Large intestine (tissue), 12 donors: Measurements from ENCODE around the gene NDUFA13. TPM values are rescaled to one million over a fixed set of nuclear protein-coding genes. Genes with fewer than 3 reads are reported as not detected.
"Not testable (repeated sequence)": the region's sequence is repeated elsewhere in the genome, so short reads cannot be mapped to it uniquely, and the experiment has no call there.

Source experiments
- DNase-seq, 2 donors: peaks; one replicate each; pipeline versions ENCODE4 v3.0.0 to v3.0.0-alpha.2; 2013
- H3K27ac ChIP-seq: one replicate; pipeline ENCODE4 v1.5.1; 2013; ENCODE audit warnings: low read length
- H3K27me3 ChIP-seq: 2 replicates; pipeline ENCODE4 v1.6.1; 2013; ENCODE audit warnings: low read length; ENCODE audit not compliant: control insufficient read depth, insufficient read depth
- H3K36me3 ChIP-seq: 2 replicates; pipeline ENCODE4 v1.6.1; 2013; ENCODE audit warnings: low read length; ENCODE audit not compliant: control insufficient read depth, insufficient read depth
- H3K4me1 ChIP-seq: one replicate; pipeline ENCODE4 v1.6.1; 2013; ENCODE audit warnings: low read length; ENCODE audit not compliant: control insufficient read depth, insufficient read depth
- H3K4me3 ChIP-seq: one replicate; pipeline ENCODE4 v1.5.1; 2013; ENCODE audit warnings: low read length
- H3K9me3 ChIP-seq: one replicate; pipeline ENCODE4 v1.6.1; 2013; ENCODE audit warnings: mild to moderate bottlenecking, low read depth, low read length, moderate library complexity; ENCODE audit not compliant: control insufficient read depth
- WGBS: methylation state at CpG from one replicate; pipeline ENCODE4 v1.1.5; 2013; ENCODE audit warnings: low lambda C conversion rate; ENCODE audit not compliant: insufficient coverage; 5-methylcytosine and 5-hydroxymethylcytosine counted together
- long read RNA-seq, 11 donors: transcript quantifications; one replicate each; lab custom pipeline, GENCODE V29; 2026
- polyA plus RNA-seq: library from polyadenylated mRNA; unstranded; fragments of 120-200 nt; gene quantifications from one replicate; pipeline ENCODE4 v1.2.1, GENCODE V29; 2013

NDUFA13 gene
- polyA plus RNA-seq = 219 TPM
- long read RNA-seq, donor 1, transcript NDUFA13-204 (5 exons, 991 nt) = major isoform, 168 of 171 reads
- long read RNA-seq, donor 1, partial matches to known transcripts = 0 of 171 reads
- long read RNA-seq, donor 1, other reads (novel, unspliced or antisense) = 0 of 171 reads
- long read RNA-seq, donor 2, transcript NDUFA13-201 (4 exons, 576 nt) = minor isoform, 5 of 403 reads
- long read RNA-seq, donor 2, transcript NDUFA13-204 (5 exons, 991 nt) = major isoform, 386 of 403 reads
- long read RNA-seq, donor 2, partial matches to known transcripts = 11 of 403 reads
- long read RNA-seq, donor 2, other reads (novel, unspliced or antisense) = 0 of 403 reads
- long read RNA-seq, donor 3 = 0 reads
- long read RNA-seq, donor 4, transcript NDUFA13-204 (5 exons, 991 nt) = major isoform, 30 of 31 reads
- long read RNA-seq, donor 4, partial matches to known transcripts = 0 of 31 reads
- long read RNA-seq, donor 4, other reads (novel, unspliced or antisense) = 0 of 31 reads
- long read RNA-seq, donor 5, transcript NDUFA13-204 (5 exons, 991 nt) = major isoform, 169 of 170 reads
- long read RNA-seq, donor 5, partial matches to known transcripts = 0 of 170 reads
- long read RNA-seq, donor 5, other reads (novel, unspliced or antisense) = 0 of 170 reads
- long read RNA-seq, donor 6, transcript NDUFA13-204 (5 exons, 991 nt) = major isoform, 214 of 221 reads
- long read RNA-seq, donor 6, partial matches to known transcripts = 0 of 221 reads
- long read RNA-seq, donor 6, other reads (novel, unspliced or antisense) = 0 of 221 reads
- long read RNA-seq, donor 7, transcript NDUFA13-204 (5 exons, 991 nt) = major isoform, 166 of 170 reads
- long read RNA-seq, donor 7, partial matches to known transcripts = 0 of 170 reads
- long read RNA-seq, donor 7, other reads (novel, unspliced or antisense) = 0 of 170 reads
- long read RNA-seq, donor 8, transcript NDUFA13-204 (5 exons, 991 nt) = major isoform, 447 of 456 reads
- long read RNA-seq, donor 8, partial matches to known transcripts = 0 of 456 reads
- long read RNA-seq, donor 8, other reads (novel, unspliced or antisense) = 0 of 456 reads
- long read RNA-seq, donor 9, transcript NDUFA13-205 (3 exons, 593 nt) = minor isoform, 5 of 363 reads
- long read RNA-seq, donor 9, transcript NDUFA13-204 (5 exons, 991 nt) = major isoform, 347 of 363 reads
- long read RNA-seq, donor 9, partial matches to known transcripts = 7 of 363 reads
- long read RNA-seq, donor 9, other reads (novel, unspliced or antisense) = 0 of 363 reads
- long read RNA-seq, donor 10, transcript NDUFA13-204 (5 exons, 991 nt) = major isoform, 276 of 281 reads
- long read RNA-seq, donor 10, partial matches to known transcripts = 0 of 281 reads
- long read RNA-seq, donor 10, other reads (novel, unspliced or antisense) = 0 of 281 reads
- long read RNA-seq, donor 11, transcript NDUFA13-204 (5 exons, 991 nt) = major isoform, 195 of 197 reads
- long read RNA-seq, donor 11, partial matches to known transcripts = 0 of 197 reads
- long read RNA-seq, donor 11, other reads (novel, unspliced or antisense) = 0 of 197 reads

DNA sequence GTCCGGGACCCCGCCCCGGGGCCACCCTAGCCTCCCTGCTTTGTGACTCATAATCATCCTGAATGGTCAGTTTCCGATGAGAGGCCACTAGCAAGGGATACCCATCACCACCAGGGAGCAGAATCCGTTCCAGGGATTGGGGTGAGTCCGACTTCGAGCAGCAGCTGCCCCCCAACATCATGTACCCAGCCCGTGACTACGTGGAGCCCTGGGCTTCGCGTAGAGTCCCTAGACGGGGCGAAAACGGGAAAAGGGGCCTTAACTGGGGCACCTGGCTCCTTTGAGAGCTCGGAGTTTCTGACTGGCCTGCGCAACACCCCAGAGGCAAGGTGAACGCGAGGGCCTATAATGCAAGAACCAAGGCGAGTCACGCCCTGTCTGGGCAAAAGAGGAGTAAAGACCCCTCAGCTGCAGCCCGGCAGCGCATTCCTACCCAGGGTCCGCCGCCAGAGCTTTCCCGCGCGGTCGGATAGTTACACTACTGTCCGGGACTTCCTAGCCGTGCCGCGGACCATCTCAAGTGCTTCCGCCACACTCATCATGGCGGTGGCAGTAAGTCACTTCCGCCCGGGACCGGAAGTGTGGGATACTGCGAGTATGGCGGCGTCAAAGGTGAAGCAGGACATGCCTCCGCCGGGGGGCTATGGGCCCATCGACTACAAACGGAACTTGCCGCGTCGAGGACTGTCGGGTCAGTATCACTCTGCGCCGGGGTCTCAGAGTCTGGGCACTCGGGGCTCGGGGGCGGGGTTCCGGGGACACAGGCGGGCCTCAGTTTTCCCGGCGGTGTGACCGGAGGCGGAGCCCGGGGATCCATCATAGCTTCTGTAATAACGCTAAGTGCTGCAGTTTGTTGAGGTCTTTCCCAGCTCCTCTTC, at the start of gene NDUFA13:
Gene NDUFA13, plus strand, starts transcription at position 584 of the 878 bp plus-strand sequence. Its CDS starts 14 bp downstream, at position 598.
- peaks cover 16% of the 10 kb centered on the region for H3K36me3 ChIP-seq
- 8% methylated on average over 4 of the region's 61 CpGs for WGBS
- peaks cover 17% of the 10 kb centered on the region for H3K9me3 ChIP-seq
- H3K27me3 ChIP-seq = peaks cover 6% of the 10 kb centered on the region
- peak within 1 kb of the TSS; percentile 87 for H3K4me3 ChIP-seq
- peak within 1 kb of the TSS; percentile 17 for H3K27ac ChIP-seq
- DNase-seq = peak; percentile 91 to 95
- peaks cover 22% of the 10 kb centered on the region for H3K4me1 ChIP-seq

- Histone ChIP-seq H3K9me3 (peaks cover 23% of the 10 kb centered on the region), H3K4me3 (no peak overlapping the region), H3K4me1 (peaks cover 17% of the 10 kb centered on the region), H3K27ac (no peak overlapping the region), H3K36me3 (peaks cover 41% of the 10 kb centered on the region), H3K27me3 (no peaks in the 10 kb centered on the region)
- no peak for DNase-seq
- 100% methylated on average over 2 of the region's 2 CpGs for WGBS
These were observed 47.5 kb upstream of the NDUFA13 start for GRCh38 chr19:19468424-19469050.

DNA sequence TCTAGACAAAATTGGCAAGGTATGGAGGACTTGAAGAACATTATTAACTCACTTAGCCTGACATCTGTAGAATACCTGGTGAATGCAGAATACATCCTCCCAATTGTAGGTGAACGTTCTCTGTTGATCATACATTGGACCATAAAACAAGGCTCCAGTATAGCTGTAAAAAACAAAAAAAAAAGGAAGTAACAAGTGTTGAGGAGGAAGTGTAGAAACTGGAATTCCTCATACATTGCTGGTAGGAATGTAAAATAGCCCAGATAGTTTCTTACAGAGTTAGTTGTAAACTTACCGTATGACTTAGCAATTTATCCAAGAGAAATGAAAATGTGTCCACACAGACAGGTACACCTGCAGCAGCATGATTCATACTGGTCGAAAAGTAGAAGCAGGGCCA, 45.4 kb upstream of the NDUFA13 start:
- Histone ChIP-seq H3K4me1 (no peaks in the 10 kb centered on the region), H3K9me3 (peaks cover 23% of the 10 kb centered on the region), H3K27ac (no peak overlapping the region), H3K36me3 (peaks cover 50% of the 10 kb centered on the region), H3K27me3 (no peaks in the 10 kb centered on the region), H3K4me3 (no peak overlapping the region)
- no CpG with 5 or more reads among the region's 3 CpGs for WGBS
- no peak for DNase-seq

GRCh38 chr19:19471682-19472081, 44.3 kb upstream of the NDUFA13 start:
- 83% methylated on average over 1 of the region's 6 CpGs for WGBS
- no peaks in the 10 kb centered on the region for H3K4me1 ChIP-seq
- DNase-seq = no peak
- H3K36me3 ChIP-seq = peaks cover 46% of the 10 kb centered on the region
- H3K27me3 ChIP-seq = no peaks in the 10 kb centered on the region
- H3K4me3 ChIP-seq = no peak overlapping the region
- H3K9me3 ChIP-seq = peaks cover 23% of the 10 kb centered on the region
- no peak overlapping the region for H3K27ac ChIP-seq

DNA sequence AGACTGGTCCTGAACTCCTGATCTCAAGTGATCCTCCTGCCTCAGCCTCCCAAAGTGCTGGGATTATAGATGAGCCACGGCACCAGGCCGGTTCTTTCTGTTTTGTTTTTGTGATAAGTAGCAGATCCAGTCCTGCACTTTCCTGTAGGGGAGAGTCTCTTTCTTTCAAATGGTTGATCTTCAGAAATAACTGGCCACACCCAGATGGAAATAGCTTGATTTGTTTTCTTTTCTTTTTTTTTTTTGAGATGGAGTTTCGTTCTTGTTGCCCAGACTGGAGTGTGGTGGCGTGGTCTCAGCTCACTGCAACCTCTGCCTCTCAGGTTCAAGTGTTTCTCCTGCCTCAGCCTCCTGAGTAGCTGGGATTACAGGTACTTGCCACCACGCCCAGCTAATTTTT, 43.9 kb upstream of the NDUFA13 start:
- H3K27ac ChIP-seq, H3K27me3 ChIP-seq, DNase-seq, H3K4me3 ChIP-seq, H3K4me1 ChIP-seq: not testable (repeated sequence)
- WGBS = no CpG with 5 or more reads among the region's 5 CpGs
- H3K9me3 ChIP-seq = peaks cover 22% of the 10 kb centered on the region
- H3K36me3 ChIP-seq = peaks cover 46% of the 10 kb centered on the region

DNA sequence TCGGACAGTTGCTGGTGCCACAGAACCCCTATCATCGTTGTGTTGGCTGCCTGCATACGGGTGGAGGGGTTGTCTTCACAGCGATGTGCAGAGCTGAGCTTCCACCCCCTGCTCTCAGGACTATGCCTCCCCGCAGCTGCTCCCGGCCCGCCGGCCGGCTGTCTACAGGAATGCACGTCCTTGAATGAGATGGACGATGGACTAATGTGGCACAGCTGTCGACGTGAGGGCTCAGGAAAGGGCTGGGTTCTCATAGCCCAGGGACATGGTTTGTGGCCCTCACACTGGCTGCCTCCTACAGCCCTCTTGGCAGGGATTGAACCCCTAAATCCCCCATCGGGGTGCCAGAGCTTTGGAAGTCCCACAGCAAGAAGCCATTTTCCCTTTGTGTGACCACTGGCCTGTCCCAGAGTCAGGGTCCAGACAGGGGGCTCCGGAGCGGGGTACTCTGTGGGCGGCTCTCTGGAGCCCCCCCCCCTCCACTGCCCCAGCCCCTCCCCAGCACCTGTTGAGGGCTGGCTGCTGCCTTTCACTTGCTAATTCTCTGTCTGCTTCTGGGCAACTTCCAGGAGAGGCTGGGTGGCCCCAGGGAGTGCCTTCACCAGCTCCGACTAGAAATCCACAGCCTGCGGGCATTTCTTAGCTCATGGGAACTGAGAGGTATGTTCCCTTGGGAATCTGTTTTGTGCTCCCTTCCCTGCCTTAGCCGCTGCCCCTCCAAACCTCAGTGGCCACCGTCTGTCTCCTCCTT, 40.8 kb upstream of the NDUFA13 start:
- Histone ChIP-seq H3K4me3 (no peak overlapping the region), H3K36me3 (peaks cover 36% of the 10 kb centered on the region), H3K27me3 (no peaks in the 10 kb centered on the region), H3K9me3 (no peaks in the 10 kb centered on the region), H3K4me1 (peaks cover 4% of the 10 kb centered on the region), H3K27ac (no peak overlapping the region)
- DNase-seq = no peak
- WGBS = no CpG with 5 or more reads among the region's 21 CpGs

DNA sequence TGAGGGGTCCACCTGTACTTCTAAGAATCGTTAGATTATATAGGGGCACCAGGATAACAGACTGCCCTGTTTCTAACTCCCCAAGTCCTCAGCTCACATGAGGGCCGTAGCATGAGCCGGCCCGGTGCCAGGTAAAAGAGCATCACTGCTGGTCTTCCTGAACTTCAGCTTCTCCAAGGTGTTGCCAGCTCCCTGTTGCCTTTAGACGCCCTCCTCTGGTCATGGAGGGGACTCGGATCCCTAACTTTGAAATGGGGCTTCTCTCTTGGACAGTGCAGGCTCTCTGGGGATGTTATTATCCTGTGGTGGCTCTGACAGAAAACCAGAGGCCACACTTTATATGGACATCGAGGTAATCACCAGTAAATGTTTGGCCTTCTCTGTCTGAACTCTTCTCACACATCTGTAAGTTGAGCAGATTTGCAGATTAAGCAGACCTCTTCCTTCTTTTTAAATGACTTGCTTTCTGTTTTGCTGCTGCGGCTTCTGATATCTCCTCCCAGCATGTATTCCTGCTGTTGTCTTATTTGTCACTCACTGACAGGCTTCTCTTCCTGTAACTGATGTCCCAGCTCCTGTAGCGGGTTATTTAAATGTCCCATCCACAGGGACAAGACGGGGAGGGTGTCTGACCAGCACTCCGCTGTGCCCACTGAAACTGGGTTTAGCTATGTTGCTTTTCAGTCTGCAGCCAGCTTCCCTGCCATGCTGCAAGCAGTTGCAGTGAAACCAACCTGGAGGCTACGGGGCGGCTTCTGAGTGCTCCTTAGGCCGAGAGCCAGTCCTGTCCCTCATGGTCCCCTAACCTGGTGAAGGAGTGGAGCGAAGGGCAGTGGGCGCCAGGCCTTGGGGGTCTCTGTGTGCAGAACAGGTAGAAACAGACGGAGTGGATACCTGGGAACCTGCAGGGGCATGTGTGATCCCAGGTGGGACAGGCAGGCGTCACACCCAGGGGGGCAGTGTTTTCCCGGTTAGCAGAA, 39.9 kb upstream of the NDUFA13 start:
- Histone ChIP-seq H3K9me3 (no peaks in the 10 kb centered on the region), H3K27ac (no peak overlapping the region), H3K4me3 (no peak overlapping the region), H3K27me3 (no peaks in the 10 kb centered on the region), H3K4me1 (peaks cover 4% of the 10 kb centered on the region), H3K36me3 (peaks cover 45% of the 10 kb centered on the region)
- whole genome bisulfite sequencing = no CpG with 5 or more reads among the region's 19 CpGs
- DNase-seq = no peak
